ENCODE measurements around the gene MCF2L2.

The MCF2L2 gene

DNA sequence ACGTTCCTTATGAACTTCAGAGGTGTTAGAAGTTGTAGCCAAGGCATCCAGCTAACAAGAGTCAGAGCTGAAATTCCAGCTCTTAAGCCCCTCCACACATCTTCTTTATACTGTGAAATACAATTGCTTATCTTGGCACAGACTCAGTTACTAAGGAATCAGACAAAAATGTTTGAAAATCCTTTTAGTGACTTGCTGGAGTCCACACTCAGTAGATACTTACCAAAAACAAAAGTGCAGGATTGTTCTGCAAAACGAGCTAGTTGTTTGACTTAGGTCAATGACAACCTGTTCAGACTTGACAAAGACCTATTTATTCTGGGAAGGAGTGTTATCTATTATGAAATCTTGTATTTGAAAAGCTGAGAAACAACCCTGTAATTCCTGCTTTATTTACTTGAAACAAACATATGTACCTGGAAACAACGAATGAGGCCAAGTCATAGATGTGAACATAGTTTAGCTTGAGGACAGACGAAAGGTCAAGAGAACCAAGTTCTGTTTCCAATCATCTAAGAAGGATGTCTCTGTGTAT lies 136.9 kb downstream of the MCF2L2 start:
- no peak for DNase-seq (ENCODE audit: low spot score)

DNA sequence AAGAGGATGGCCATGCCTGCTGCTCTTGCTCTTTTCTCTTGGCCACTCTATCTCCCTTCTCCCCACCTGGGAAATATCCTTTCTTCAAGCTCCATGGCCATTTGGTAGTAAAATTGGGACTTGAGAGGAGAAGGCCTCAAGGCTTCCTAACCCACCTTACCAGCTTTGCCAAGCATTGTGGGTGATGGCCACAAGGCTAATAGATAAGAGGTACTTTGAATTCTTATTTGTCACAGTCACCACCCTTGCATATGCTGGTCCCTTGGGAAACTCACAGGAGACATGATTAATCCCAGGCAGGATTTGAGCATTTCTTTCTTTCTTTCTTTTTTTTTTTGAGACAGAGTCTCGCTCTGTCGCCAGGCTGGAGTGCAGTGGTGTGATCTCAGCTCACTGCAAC lies 138.2 kb downstream of the MCF2L2 start:
- no peak for DNase-seq (ENCODE audit: low spot score)

DNA sequence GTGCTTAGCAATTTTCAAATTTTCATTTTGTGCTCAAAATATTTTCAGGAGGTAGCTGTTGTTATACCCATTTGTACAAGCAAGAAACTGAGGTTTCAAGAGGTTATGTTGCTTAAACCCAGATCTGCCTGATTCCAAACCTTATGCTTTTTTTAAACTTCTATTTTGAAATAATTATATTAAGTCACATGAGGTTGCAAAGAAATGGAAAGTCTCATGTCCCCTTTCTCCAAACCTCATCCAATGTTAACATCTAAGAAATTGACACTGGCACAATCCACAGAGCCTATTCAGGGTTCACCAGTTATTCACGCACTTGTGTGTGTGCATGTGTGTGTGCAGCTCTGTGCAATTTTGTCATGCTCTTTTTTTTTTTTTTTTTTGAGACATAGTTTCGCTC lies 140.3 kb downstream of the MCF2L2 start:
- DNase-seq (ENCODE audit: low spot score) = no peak

DNA sequence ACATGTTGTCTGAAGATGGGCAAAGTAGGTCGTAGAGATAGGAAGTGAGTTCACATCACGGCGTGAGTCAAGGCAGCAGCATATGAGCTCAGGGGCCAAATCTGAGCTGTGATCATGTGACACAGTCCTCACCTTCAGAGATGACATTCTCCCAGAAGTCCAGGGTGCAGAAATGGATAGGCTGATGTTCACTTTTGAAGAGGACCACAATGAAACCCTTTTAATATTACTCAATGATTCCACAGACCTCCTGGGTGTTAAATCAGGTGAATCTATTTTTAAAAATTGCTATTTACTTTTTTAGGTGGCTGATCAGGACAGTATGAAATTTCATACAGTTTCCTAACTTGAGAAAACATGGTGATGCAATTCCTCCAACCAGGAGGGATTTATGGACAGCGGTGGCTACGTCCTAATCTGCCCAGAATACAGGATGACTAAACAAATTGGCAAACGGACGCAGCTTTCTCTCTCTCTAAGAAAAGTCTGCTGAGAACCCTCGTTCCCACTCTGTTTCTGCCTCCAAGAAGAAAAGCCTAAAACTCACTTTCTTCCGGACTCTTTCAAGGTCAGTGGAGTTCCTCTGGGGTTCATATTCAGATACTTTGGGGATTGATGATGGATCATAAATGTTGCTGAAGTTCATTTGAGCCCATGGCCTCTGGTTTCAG lies 141.0 kb downstream of the MCF2L2 start:
- no peak for DNase-seq (ENCODE audit: low spot score)

DNA sequence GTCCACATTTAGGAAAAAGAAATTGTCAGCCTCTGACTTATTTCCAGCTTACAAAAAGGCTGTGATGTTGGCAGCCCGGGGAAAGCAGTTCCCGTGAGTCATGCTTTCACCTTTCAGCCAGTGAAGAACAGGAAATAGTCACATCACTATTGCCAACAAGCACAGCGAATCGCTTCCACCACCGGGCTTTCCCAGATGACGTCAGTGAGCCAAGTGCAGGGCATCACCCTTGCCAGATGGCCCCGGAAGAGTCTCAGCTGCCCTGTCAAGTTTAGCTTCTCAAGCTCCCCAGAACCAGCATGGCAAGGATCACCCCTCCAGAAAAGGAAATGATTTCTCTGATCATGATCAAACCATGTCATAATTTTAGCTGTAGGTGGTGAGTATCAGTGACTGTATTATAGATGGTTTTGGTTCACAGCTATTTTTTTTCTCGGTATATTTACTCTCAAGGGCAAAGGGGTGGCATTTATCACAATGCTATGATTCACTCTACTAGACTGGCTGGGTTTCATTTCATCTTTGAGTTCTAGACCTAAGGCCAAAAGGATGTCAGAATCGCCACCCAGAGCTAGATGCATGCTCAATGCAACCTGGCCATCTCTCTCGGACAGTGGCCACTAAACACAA lies 142.5 kb downstream of the MCF2L2 start:
- DNase-seq (ENCODE audit: low spot score) = peak; percentile 83

DNA sequence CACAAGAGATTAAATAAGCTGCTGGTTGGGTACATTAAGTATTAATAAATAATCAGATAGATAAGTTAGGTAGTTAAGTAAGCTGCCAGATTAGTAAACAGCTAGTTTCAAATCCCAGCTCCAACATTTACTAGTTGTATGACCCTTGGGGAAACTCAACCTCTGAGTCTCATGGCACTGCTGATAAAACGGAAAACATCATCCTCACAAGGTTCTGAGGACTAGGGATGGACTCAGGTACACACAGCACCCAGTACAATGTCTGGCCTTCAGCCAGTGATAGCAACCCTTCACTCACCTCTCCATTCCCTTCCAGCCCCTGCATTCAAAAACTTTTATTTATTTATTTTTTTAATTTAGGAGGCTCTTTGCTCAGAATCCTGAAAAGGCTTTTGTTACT lies 143.1 kb downstream of the MCF2L2 start:
- DNase-seq (ENCODE audit: low spot score) = no peak

DNA sequence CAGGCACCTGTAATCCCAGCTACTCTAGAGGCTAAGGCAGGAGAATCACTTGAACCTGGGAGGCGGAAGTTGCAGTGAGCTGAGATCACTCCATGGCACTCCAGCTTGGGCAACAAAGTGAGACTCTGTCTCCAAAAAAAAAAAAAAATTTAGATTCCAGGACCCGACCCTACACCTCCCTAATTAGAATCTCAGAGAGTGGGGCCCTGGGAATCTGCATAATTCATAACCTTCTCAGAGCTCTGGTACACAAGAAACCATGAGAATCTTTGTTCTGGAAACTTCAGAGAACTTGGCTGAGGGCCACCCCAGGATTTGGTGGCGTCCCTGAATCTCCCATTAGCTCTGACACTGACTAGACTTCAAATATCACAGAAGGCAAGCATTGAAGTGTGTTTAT lies 143.8 kb downstream of the MCF2L2 start:
- no peak for DNase-seq (ENCODE audit: low spot score)

DNA sequence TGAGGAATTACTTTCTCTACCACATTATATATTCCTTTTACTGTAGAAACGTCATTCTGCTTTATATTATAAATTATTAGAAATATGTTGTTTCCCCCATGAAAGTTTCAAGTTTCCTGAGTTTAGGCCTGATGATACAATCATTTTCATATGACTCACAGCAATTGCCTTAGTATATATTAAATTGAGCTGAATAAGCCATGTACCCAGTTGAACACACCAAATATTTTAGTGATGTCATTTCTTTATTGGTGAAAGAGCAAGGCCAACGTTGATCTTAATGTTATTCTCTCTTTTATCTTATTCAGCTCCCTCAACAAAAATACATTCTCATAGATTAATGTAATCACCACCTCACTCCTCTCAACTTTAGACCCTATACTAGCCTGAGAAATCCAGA lies 144.5 kb downstream of the MCF2L2 start:
- no peak for DNase-seq (ENCODE audit: low spot score)

DNA sequence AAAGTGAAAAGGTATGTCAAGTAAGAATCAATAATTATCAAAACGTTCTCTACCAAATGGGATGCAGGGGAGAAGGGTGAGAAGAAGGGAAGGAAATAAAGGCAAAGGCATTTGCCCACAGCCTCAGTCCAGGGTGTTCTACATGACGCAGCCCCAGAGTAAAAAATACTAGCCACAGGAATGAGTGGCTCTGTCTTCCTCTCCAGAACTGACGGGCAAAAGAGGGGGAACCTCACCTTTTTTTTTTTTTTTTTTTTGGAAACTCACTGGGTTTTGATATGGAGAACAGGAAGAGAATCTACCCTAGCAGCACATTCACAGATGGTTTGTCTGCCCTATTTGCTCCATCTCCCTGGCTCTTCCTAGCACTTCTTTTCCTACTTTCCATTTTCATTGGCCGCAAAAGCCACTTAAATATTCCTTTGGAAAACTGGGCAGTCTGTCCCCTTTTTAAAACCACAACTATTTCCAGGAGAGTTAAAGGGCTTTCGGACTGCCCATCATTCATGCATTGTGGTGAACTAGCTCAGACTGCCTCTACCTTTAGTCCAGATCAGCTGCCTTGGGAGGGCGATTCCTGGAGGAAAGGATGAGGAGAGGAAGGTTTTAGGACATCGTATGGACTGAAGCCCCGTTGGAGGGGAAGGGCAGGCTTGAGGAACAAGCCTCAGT lies 147.2 kb downstream of the MCF2L2 start:
- no peak for DNase-seq (ENCODE audit: low spot score)

DNA sequence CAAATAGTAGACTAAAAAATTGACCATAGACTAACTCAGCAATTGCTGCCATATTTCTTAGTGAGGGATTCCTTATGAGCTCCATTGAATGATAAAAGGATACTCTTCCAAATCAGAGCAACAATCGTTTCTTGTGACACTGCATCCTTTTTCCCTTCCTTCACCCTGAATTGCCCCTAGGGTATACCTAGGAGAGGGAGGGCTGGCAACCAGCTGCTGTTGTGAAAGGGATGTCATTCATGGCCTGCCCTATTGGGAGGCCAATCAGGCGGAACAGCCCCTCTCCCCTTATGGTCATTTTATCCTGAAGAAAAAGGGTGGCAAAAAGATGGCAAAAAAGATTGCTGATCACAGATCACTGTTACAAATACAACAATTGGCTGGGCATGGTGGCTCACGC lies 149.0 kb downstream of the MCF2L2 start:
- DNase-seq (ENCODE audit: low spot score) = no peak

DNA sequence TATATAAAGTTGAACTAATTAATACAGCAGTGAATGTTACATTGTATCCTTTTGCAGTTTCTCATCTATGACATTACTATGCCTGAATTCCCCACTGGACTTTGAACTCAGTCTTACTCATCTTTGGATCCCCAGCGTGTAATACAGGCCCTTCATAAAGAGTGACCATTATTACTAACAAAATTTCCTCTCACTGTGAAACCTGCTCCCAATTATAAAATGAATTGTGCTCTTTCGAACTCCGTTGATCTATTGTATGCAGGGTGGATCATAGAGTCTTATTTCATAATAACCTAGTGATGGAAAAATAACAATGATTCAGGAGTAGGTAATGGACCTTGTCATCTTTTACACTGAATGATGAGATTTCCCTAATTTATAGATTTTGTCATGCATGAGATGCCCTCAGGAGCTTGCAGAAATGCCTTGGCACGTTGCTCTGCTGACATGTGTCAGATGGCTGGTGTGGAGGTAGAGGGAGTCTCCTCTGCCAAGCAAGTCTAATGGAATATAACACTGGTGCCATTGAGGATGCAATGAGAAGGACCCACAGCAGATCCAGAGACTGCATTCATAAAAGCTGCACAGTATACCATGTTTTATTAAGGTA lies 149.8 kb downstream of the MCF2L2 start:
- no peak for DNase-seq (ENCODE audit: low spot score)

DNA sequence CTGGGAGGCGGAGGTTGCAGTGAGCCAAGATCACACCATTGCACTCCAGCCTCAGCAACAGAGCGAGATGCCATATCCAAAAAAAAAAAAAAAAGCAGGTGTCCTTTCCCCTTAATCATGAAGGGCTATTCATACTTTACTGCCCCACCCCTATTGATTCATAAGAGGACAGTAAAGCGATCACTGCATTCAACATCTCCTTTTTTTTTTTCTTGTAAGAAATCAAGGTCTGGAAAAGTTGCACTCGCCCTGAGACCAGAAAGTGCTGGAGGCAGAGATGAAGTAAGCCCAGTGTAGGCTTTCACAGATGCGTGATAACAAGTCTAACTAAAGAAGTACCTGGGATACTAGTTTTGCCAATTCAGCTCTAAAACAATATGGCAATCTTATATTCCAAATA lies 151.2 kb downstream of the MCF2L2 start:
- DNase-seq (ENCODE audit: low spot score) = no peak

DNA sequence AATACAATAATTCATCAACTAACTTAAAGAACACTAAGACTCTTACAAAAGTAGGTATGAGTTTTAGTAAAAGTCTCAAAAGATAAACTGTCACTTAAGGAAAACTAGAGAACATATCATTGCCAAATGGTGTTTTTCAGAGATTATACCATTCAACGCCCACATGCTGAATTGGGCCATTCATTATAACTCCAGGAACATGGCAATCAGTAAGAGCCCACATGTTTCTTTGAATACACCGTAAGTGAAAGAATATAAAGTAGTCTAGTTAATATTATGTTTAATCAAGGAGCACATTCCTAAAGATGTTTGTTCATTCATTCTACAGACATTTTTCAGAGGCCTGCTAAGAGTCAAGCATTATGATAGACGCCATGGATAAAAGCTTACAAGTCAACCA lies 152.5 kb downstream of the MCF2L2 start:
- no peak for DNase-seq (ENCODE audit: low spot score)

DNA sequence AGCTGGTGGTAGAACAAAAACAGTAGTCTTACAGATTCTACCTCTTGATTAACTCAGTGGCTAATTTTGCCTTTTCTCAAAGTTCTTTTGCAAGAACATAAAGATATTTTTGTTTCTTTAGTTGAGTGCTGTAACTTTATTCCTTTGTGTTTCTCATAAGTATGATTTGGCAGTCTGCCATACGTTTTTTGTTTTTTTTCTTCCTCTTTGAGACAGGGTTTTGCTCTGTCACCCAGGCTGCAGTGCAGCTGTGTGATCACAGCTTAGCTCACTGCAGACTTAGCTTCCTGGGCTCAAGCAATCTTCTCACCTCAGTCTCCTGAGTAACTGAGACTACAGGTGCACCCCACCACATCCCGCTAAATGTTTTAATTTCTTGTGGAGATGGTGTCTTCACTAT lies 153.0 kb downstream of the MCF2L2 start:
- no peak for DNase-seq (ENCODE audit: low spot score)

DNA sequence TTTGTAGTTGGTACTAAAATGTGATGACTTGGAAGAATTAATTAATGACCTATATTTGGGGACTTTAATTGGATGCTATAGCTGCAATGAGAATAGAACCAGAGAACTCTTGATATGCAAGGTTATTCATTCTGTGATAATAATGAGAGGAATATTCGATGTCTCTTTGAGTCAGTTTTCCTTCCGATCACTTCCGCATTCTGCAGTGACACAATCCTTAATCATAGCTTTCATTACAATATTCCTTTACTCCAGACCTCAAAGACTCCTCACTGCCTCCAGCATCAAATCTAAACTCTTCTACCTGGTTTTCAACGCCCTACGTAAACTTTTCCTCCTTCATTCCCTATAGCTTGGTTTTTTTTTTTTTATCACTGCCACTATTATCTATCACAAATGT lies 153.8 kb downstream of the MCF2L2 start:
- no peak for DNase-seq (ENCODE audit: low spot score)

DNA sequence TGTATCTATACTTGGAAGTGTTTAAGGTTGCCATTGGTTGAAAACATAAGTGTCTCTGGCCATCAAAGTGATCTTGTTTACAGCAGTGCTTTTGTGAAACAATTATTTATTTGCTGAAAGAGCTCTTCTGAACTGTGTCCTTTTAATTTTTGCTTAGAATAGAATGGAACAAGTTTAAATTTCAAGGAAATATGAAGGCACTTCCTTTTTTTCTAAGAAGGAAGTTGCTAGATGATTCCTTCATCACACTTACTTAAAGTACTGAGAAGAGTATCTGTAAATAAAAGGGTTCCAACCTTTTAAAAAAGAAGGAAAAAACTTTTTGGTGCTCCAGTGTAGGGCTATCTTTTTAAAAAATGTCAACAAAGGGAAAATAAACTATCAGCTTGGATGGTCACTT lies 155.6 kb downstream of the MCF2L2 start:
- DNase-seq (ENCODE audit: low spot score) = no peak

DNA sequence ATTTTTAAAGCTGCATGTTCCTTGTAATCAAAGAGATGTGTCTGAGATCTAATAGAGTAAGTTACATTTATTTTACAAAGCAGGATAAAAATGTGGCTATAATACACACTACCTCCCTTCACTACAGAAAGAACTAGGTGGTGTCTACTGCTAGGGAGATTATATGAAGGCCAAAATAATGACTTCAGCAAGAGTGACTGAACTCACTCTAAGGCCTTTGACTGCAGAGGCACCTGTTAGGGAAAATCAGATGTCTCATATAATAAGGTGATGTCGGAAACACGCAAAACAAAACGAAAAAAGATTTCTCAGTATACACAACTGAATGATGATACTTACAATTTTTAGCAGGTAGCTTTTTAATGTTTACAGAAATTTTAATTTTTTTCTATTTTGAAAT lies 156.3 kb downstream of the MCF2L2 start:
- no peak for DNase-seq (ENCODE audit: low spot score)

DNA sequence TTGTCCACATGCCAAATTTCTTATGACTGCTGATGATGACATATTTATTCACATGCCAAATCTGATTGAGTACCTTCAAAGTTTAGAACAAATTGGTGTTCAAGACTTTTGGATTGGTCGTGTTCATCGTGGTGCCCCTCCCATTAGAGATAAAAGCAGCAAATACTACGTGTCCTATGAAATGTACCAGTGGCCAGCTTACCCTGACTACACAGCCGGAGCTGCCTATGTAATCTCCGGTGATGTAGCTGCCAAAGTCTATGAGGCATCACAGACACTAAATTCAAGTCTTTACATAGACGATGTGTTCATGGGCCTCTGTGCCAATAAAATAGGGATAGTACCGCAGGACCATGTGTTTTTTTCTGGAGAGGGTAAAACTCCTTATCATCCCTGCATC lies 158.1 kb downstream of the MCF2L2 start:
- DNase-seq (ENCODE audit: low spot score) = no peak

DNA sequence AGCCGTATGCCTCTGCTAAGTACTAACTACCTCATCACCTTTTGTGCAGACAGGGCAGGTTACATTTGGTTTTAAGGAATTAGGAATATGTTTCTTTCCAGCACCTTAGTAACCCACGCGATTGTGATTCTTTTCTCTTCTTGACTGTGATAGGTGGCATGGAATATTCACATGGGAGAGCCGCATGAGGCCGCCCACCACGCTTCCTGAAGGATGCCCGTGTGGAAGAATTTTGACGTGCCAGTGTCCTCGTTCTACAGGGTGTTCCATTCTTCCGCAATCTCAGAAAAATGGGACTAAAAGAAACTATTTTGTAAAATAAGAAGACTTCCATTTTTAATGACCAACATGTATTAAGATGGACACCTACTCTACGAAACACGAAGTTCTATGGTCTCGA lies 159.1 kb downstream of the MCF2L2 start:
- no peak for DNase-seq (ENCODE audit: low spot score)

DNA sequence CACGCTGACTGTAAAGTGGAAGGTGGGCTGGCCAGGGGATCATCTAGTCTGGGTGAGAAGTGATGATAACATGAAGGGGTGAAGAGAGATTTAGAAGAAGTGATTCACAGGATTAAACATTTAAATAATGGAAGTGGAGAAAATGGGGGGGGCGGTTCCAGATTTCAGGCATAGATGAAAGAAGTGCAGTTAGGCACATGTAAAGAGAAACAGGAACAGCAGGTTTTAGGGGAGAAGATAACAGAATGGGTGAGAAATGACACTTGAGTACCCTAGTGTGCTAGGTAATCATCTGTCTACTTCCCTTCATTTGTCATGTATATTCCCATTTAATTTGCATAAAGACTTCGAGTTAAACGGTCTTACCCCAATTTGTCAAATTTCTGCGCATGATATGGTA lies 160.1 kb downstream of the MCF2L2 start:
- no peak for DNase-seq (ENCODE audit: low spot score)

DNA sequence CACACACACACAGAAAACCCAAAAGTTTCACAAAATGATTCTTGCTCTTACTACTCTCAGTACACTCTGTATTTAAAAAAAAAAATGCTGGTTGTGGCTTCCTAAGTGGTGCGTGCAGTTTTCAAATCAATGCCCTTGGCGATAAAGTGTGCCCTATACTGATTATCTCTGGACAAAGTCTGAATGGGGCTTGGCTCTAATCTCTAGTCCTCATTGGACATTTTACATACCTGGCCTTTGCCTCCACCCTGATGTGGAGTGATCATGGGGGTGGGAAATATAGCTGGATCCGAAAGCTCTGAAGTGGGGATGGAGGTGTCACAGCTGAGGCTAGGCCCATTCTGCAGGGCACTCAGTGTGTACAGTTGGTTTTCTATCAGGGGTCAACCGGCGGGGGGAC lies 161.3 kb downstream of the MCF2L2 start:
- DNase-seq (ENCODE audit: low spot score) = no peak

DNA sequence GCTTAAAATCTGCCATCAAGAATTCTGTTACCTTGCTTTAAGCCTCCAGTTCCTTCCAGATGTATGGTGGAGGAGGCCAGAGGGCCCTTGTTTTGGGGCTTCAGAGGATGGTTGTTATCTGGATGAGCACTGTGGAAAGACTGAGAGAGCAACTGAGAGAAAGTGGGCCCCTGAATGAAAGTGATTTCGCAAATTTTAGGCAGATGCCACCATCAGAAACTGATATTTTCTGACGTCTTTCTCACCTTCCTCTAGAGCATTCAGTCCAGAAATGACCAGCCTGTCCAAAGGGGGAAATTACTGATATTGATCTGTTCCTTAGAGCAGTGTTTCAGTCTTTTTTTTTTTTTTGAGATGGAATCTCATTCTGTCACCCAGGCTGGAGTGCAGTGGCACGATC lies 162.0 kb downstream of the MCF2L2 start:
- DNase-seq (ENCODE audit: low spot score) = no peak

DNA sequence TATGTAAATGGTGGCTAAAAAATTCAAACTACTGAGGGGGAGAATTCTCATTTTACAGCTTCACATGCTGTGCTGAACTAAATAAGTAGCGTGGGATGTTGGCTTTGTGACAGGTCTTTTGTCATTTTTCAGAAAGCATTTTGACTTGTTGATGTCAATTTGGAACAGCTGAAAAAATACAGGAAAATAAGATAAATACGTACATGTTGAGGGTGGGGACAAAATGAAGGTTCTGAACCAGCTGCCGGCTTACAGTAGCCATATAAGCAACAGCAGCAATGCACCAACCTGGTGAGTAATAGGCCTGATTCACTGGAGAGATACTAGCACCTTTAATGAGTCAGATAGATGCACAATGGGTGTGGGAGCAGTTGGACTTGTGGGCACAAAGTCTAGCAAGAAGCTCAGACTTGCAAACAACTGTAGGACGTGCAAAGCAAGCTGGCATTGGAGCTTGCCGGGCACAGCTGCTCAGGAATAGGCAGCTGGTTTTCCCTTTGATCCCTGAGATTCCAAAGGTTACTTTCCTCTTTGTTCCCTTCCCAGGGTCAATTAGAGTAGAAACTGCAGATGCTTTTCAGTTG lies 162.5 kb downstream of the MCF2L2 start:
- DNase-seq (ENCODE audit: low spot score) = no peak
